ENCODE results near the gene AHDC1. TPM values are rescaled to one million over a fixed set of nuclear protein-coding genes. Genes with fewer than 3 reads are reported as not detected.
A peak's percentile ranks its signal among the peaks of the same experiment; 100 is the strongest.

Gene AHDC1
- total RNA-seq, 2 donors from 2014 or later, result 27.1 to 83.7 TPM

- WGBS, result 5% methylated on average over 19 of the region's 19 CpGs
- Histone ChIP-seq H3K27ac (peak overlapping the region; percentile 76 to 85), H3K9me3 (no peaks in the 10 kb centered on the region), H3K4me3 (peak overlapping the region in 1 of 2 donors; percentile 11), H3K27me3 (replicated peaks; ENCODE audit: insufficient read depth) (no peaks in the 10 kb centered on the region), H3K4me1 (replicated peaks) (no peaks in the 10 kb centered on the region), H3K36me3 (no peaks in the 10 kb centered on the region)
- DNase-seq (ENCODE audit: low spot score), result peak; percentile 87
- intact Hi-C loops (cut with DNase I), result loop anchor here (2.0 to 5.0 kb wide), 2 partner anchors 102 to 155 kb away; no protein-coding TSS in a partner anchor
- TF ChIP-seq POLR2A (IDR thresholded peaks at IDR 0.05) (peak; percentile 53), POLR2AphosphoS5 (IDR thresholded peaks at IDR 0.05) (peak; percentile 69), CTCF (IDR thresholded peaks at IDR 0.05) (peak; percentile 87 to 95 (median 90))
These were observed 47.0 kb downstream of the AHDC1 start for GRCh38 chr1:27556781-27557595.

GRCh38 chr1:27556435-27556780 lies 47.5 kb downstream of the AHDC1 start:
- no peak for TF ChIP-seq CTCF (IDR thresholded peaks at IDR 0.05)
- no peak for TF ChIP-seq POLR2A (IDR thresholded peaks at IDR 0.05)
- no peak for TF ChIP-seq POLR2AphosphoS5 (IDR thresholded peaks at IDR 0.05)
- 64% methylated on average over 2 of the region's 2 CpGs for WGBS
- Histone ChIP-seq H3K36me3 (peaks cover 0 to 3% of the 10 kb centered on the region in 2 donors), H3K9me3 (no peaks in the 10 kb centered on the region), H3K4me1 (replicated peaks) (no peaks in the 10 kb centered on the region), H3K27me3 (replicated peaks; ENCODE audit: insufficient read depth) (no peaks in the 10 kb centered on the region), H3K27ac (peak overlapping the region; percentile 76 to 85), H3K4me3 (no peak overlapping the region)
- intact Hi-C loops (cut with DNase I), result loop anchor here (2.0 to 5.0 kb wide), 2 partner anchors 102 to 154 kb away; no protein-coding TSS in a partner anchor
- no peak for DNase-seq (ENCODE audit: low spot score)

- no peaks in the 10 kb centered on the region for H3K27me3 ChIP-seq (replicated peaks; ENCODE audit: insufficient read depth)
- peak overlapping the region; percentile 76 to 85 for H3K27ac ChIP-seq
- no peak for DNase-seq (ENCODE audit: low spot score)
- no peak for TF ChIP-seq POLR2A (IDR thresholded peaks at IDR 0.05)
- intact Hi-C loops (cut with DNase I), result loop anchor here (2.0 to 5.0 kb wide), 2 partner anchors 103 to 154 kb away; no protein-coding TSS in a partner anchor
- H3K36me3 ChIP-seq, result peaks cover 0 to 8% of the 10 kb centered on the region in 2 donors
- no peaks in the 10 kb centered on the region for H3K9me3 ChIP-seq
- 24% methylated on average over 12 of the region's 12 CpGs for WGBS
- no peaks in the 10 kb centered on the region for H3K4me1 ChIP-seq (replicated peaks)
- H3K4me3 ChIP-seq, result no peak overlapping the region
These were observed 48.1 kb downstream of the AHDC1 start for GRCh38 chr1:27555700-27556424.

GRCh38 chr1:27554759-27555699 lies 48.9 kb downstream of the AHDC1 start:
- intact Hi-C loops (cut with DNase I), result loop anchor here (5.0 kb wide), 1 partner anchor 153 kb away; no protein-coding TSS in a partner anchor
- H3K9me3 ChIP-seq, result no peaks in the 10 kb centered on the region
- H3K4me1 ChIP-seq (replicated peaks), result no peaks in the 10 kb centered on the region
- DNase-seq (ENCODE audit: low spot score), result no peak
- H3K36me3 ChIP-seq, result peaks cover 0 to 10% of the 10 kb centered on the region in 2 donors
- 43% methylated on average over 8 of the region's 8 CpGs for WGBS
- no peaks in the 10 kb centered on the region for H3K27me3 ChIP-seq (replicated peaks; ENCODE audit: insufficient read depth)
- TF ChIP-seq CTCF (IDR thresholded peaks at IDR 0.05) (no peak), POLR2AphosphoS5 (IDR thresholded peaks at IDR 0.05) (no peak), POLR2A (IDR thresholded peaks at IDR 0.05) (no peak)
- H3K4me3 ChIP-seq, result no peak overlapping the region
- peak overlapping the region; percentile 76 to 85 for H3K27ac ChIP-seq

Data from prostate gland (tissue), 2 donors.